ENCODE data around the gene MAPK6. TPM values are rescaled to one million over a fixed set of nuclear protein-coding genes. Genes with fewer than 3 reads are reported as not detected.

MAPK6 gene
- total and polyA plus RNA-seq, 2 donors = 16.4 to 20.1 TPM

DNA sequence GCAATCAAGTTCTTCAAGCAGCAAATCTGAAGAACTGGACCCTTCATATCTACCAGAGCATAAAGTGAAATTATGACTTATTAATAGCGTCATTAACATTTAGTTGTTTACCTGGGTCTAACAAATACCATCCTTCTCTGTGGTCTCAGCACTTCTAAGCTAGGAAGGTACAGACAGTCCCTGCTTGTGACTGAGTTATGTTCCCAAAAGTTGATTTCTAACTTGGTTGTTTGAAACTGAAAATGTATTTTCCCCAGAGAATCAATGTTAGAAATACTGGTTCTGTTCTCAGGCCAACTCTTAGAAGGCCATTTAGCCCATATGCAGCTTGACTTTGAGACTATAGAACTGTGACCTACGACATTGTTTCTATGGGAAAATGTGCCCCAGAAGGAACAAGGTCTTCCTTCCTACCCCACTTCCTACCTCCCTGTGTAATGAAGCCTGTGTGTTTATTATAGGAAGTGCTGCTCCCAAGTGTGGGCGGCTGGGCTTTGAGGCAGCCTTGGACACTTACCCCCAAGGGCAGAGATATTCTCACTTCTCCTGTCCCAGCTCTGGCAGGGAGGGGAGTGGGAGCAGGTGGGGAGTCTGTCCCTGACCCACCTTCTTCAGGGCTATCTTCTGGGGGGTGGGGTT is 12.2 kb upstream of the MAPK6 start:
- DNase-seq (ENCODE audit: low read depth in 6 of 9, low spot score in 9 of 9) = no peak
- H3K9me3 ChIP-seq (ENCODE audit: control insufficient read depth in 2 of 2, insufficient read depth in 1 of 2, low read length in 1 of 2) = no peaks in the 10 kb centered on the region
- H3K27ac ChIP-seq (ENCODE audit: low read depth in 1 of 2, low read length in 1 of 2) = no peak overlapping the region
- no peaks in the 10 kb centered on the region for H3K36me3 ChIP-seq (ENCODE audit: control insufficient read depth in 2 of 2, insufficient read depth in 2 of 2, low read length in 1 of 2)
- H3K4me1 ChIP-seq (ENCODE audit: control insufficient read depth in 2 of 2, insufficient read depth in 2 of 2, low read length in 2 of 2) = peaks cover 0 to 8% of the 10 kb centered on the region in 2 donors
- H3K27me3 ChIP-seq (ENCODE audit: control insufficient read depth in 2 of 2, insufficient read depth in 1 of 2, low read length in 1 of 2) = no peaks in the 10 kb centered on the region
- WGBS = 96% methylated on average over 3 of the region's 3 CpGs
- H3K4me3 ChIP-seq (ENCODE audit: low read length in 2 of 2) = no peak overlapping the region

DNA sequence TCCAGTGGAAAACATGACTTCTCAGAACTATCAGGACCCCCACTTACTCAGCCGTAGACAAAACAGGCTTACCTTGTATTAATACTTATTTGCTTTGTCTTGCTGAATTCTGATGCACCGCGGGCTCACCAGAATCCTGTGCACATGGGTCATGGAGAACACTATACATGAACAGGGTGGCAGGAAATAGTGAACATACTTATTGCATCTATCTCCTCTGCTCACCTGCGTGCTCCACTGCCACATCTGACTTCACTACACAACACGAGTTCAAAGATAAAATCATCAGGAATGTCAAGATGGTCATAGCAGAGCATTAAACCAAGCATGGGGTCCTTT is 10.7 kb upstream of the MAPK6 start:
- H3K27me3 ChIP-seq (ENCODE audit: control insufficient read depth in 2 of 2, insufficient read depth in 1 of 2, low read length in 1 of 2) = no peaks in the 10 kb centered on the region
- peaks cover 0 to 8% of the 10 kb centered on the region in 2 donors for H3K4me1 ChIP-seq (ENCODE audit: control insufficient read depth in 2 of 2, insufficient read depth in 2 of 2, low read length in 2 of 2)
- H3K9me3 ChIP-seq (ENCODE audit: control insufficient read depth in 2 of 2, insufficient read depth in 1 of 2, low read length in 1 of 2) = no peaks in the 10 kb centered on the region
- no peak for DNase-seq (ENCODE audit: low read depth in 6 of 9, low spot score in 9 of 9)
- H3K36me3 ChIP-seq (ENCODE audit: control insufficient read depth in 2 of 2, insufficient read depth in 2 of 2, low read length in 1 of 2) = no peaks in the 10 kb centered on the region
- H3K4me3 ChIP-seq (ENCODE audit: low read length in 2 of 2) = no peak overlapping the region
- H3K27ac ChIP-seq (ENCODE audit: low read depth in 1 of 2, low read length in 1 of 2) = peak overlapping the region in 1 of 2 donors; percentile 46
- 96% methylated on average over 5 of the region's 5 CpGs for WGBS

DNA sequence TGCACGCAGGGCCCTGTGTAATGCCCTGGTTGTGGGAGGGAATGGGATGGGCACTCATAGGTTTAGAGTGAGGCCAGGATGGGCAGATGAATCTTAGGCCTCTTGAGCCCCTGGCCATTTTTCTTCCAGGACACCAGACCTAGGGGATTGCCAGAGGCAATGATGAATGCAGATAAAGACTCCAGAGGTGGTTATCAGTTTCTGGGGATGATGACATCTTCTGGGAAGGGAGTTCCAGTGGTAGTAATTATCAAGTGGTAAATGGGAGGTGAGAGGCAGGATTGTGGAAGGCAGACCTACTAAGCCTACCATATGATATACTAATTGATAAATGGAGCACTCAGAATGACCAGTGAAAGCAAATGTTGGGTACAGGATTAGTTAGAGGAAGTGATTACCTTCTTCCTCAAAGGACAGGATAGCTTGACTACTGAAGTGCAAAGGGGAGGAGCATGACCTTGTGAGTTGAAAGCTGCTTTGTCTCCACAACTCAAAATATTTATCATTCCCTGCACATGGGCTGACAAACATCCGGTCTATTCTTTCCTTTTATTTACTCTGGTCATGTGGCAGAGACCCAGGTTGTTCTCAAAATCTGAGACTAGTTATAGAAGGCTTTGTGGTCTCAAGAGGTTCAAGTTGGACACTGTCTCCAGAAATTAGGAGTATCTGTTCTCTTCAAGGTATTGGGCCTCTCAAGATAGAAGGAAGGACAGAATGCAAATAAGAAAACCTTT is 10.2 kb upstream of the MAPK6 start:
- H3K4me1 ChIP-seq (ENCODE audit: control insufficient read depth in 2 of 2, insufficient read depth in 2 of 2, low read length in 2 of 2) = peaks cover 0 to 8% of the 10 kb centered on the region in 2 donors
- DNase-seq (ENCODE audit: low read depth in 6 of 9, low spot score in 9 of 9) = no peak
- no peaks in the 10 kb centered on the region for H3K9me3 ChIP-seq (ENCODE audit: control insufficient read depth in 2 of 2, insufficient read depth in 1 of 2, low read length in 1 of 2)
- H3K27ac ChIP-seq (ENCODE audit: low read depth in 1 of 2, low read length in 1 of 2) = peak overlapping the region; percentile 25 to 46
- 87% methylated on average over 2 of the region's 2 CpGs for WGBS
- H3K36me3 ChIP-seq (ENCODE audit: control insufficient read depth in 2 of 2, insufficient read depth in 2 of 2, low read length in 1 of 2) = no peaks in the 10 kb centered on the region
- H3K4me3 ChIP-seq (ENCODE audit: low read length in 2 of 2) = no peak overlapping the region
- no peaks in the 10 kb centered on the region for H3K27me3 ChIP-seq (ENCODE audit: control insufficient read depth in 2 of 2, insufficient read depth in 1 of 2, low read length in 1 of 2)

DNA sequence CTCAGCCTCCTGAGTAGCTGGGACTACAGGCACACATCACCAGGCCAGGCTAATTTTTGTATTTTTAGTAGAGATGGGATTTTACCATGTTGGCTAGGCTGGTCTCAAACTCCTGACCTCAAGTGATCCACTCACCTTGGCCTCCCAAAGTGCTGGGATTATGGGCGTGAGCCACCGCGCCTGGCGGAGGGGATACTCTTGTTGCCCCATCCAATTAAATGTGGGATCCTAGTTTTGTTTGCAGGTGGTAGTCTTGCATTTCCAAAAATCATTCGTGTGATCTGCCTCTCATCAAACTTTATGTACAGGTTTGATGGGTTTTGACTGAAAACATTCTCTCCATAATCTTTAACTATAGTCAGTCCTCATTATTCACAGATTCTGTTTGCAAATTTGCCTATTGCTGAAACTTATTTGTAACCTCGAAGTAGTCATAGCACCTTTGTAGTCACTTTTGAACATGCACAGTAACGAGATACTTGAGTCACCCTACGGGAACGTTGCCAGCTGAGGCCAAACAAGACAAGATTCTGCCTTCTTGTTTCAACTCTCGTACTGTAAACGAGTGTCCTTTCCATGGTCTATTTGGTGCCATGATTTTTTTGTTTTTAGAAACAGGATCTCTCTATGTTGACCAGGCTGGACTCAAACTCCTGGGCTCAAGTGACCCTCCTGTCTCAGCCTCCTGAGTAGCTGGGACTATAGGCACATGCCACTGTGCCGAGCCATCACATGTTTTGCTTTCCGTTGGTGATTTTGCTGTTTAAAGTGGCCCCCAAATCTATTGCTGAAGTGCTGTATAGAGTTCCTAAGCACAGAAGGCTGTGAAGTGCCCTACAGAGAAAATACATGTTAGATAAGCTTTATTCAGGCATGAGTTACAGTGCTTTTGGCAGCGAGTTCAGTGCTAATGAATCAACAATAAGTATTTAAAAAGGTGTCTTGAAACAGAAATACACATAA is 8.1 kb upstream of the MAPK6 start:
- H3K27me3 ChIP-seq (ENCODE audit: control insufficient read depth in 2 of 2, insufficient read depth in 1 of 2, low read length in 1 of 2) = no peaks in the 10 kb centered on the region
- 95% methylated on average over 14 of the region's 14 CpGs for WGBS
- no peaks in the 10 kb centered on the region for H3K36me3 ChIP-seq (ENCODE audit: control insufficient read depth in 2 of 2, insufficient read depth in 2 of 2, low read length in 1 of 2)
- DNase-seq (ENCODE audit: low read depth in 6 of 9, low spot score in 9 of 9) = no peak
- H3K4me3 ChIP-seq (ENCODE audit: low read length in 2 of 2) = no peak overlapping the region
- H3K4me1 ChIP-seq (ENCODE audit: control insufficient read depth in 2 of 2, insufficient read depth in 2 of 2, low read length in 2 of 2) = peaks cover 0 to 5% of the 10 kb centered on the region in 2 donors
- no peaks in the 10 kb centered on the region for H3K9me3 ChIP-seq (ENCODE audit: control insufficient read depth in 2 of 2, insufficient read depth in 1 of 2, low read length in 1 of 2)
- H3K27ac ChIP-seq (ENCODE audit: low read depth in 1 of 2, low read length in 1 of 2) = peak overlapping the region in 1 of 2 donors; percentile 25

DNA sequence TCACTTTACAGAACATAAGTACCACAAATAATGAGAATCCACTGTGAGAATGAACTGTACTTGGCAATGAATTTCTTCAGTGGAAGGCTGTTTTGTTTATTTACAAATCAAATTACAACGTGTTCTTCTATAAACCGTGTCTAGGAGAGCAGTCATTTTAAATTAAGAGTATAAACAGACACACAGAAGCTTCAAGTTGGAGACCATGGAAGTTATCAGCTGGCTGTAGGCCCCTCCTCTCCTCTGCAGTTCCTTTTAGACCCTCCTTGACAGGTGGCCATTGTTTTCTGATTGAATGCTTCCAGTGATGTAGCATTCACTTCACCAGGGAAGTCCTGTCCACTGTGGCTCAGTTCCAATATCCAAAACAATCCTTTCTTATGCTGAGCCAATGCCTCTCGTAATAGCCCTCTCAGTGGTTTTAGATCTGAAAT is 7.3 kb upstream of the MAPK6 start:
- H3K27ac ChIP-seq (ENCODE audit: low read depth in 1 of 2, low read length in 1 of 2) = no peak overlapping the region
- no peak overlapping the region for H3K4me3 ChIP-seq (ENCODE audit: low read length in 2 of 2)
- no peak for DNase-seq (ENCODE audit: low read depth in 6 of 9, low spot score in 9 of 9)
- H3K27me3 ChIP-seq (ENCODE audit: control insufficient read depth in 2 of 2, insufficient read depth in 1 of 2, low read length in 1 of 2) = no peaks in the 10 kb centered on the region
- H3K36me3 ChIP-seq (ENCODE audit: control insufficient read depth in 2 of 2, insufficient read depth in 2 of 2, low read length in 1 of 2) = no peaks in the 10 kb centered on the region
- no peaks in the 10 kb centered on the region for H3K9me3 ChIP-seq (ENCODE audit: control insufficient read depth in 2 of 2, insufficient read depth in 1 of 2, low read length in 1 of 2)
- 92% methylated on average over 3 of the region's 3 CpGs for WGBS
- H3K4me1 ChIP-seq (ENCODE audit: control insufficient read depth in 2 of 2, insufficient read depth in 2 of 2, low read length in 2 of 2) = peaks cover 0 to 5% of the 10 kb centered on the region in 2 donors

DNA sequence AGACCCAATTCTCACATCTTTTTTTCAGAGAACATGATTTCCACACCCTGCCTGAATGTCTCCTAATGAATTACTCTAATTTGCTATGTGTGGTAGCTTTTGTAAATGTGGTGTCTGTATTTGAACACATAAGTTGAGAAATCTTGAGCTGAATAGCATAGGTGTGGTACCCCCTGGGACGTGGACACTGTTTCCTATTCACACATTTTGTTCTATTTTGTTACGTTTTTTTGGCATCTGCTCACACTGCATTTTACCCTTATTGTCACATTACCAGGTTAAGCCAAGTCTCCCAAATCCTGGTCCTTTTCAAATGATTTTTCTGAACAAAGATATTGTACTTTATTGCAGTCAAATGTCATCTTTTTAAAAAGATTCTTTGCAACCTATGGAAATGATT is 6.8 kb upstream of the MAPK6 start:
- Histone ChIP-seq H3K27me3 (ENCODE audit: control insufficient read depth in 2 of 2, insufficient read depth in 1 of 2, low read length in 1 of 2) (no peaks in the 10 kb centered on the region), H3K36me3 (ENCODE audit: control insufficient read depth in 2 of 2, insufficient read depth in 2 of 2, low read length in 1 of 2) (no peaks in the 10 kb centered on the region), H3K4me1 (ENCODE audit: control insufficient read depth in 2 of 2, insufficient read depth in 2 of 2, low read length in 2 of 2) (peaks cover 0 to 5% of the 10 kb centered on the region in 2 donors), H3K9me3 (ENCODE audit: control insufficient read depth in 2 of 2, insufficient read depth in 1 of 2, low read length in 1 of 2) (no peaks in the 10 kb centered on the region), H3K27ac (ENCODE audit: low read depth in 1 of 2, low read length in 1 of 2) (no peak overlapping the region), H3K4me3 (ENCODE audit: low read length in 2 of 2) (no peak overlapping the region)
- no peak for DNase-seq (ENCODE audit: low read depth in 6 of 9, low spot score in 9 of 9)
- WGBS = 96% methylated on average over 2 of the region's 2 CpGs

DNA sequence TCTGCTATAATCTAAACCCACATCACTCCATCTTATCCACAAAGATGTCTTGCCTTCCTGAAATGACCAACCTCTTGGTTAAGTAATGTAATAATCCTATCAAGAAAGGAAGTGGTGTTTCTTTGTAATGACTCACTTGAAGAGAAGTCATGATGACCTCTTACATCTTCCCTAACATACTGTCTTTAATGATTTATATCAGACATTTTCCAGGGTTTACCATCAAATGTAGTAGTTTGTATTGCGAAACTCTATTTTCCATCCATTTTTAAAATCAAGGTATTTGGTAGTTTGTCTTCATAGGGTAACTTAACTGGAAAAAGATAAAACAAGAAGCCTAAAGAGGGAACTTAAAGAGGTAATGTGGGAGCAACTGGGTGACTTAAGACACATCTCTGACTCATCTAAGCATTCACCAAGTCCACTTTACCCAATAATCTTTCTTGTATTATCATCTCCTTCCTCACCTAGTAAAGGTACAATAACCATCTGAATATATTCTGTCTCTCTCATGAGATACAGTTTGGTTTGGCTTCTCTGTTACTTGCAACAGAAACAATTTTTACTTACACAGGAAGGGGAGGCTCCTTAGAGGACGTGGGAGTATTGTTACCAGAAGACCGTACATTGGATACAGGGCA is 5.7 kb upstream of the MAPK6 start:
- WGBS = 93% methylated on average over 3 of the region's 3 CpGs
- Histone ChIP-seq H3K27ac (ENCODE audit: low read depth in 1 of 2, low read length in 1 of 2) (no peak overlapping the region), H3K4me3 (ENCODE audit: low read length in 2 of 2) (no peak overlapping the region), H3K9me3 (ENCODE audit: control insufficient read depth in 2 of 2, insufficient read depth in 1 of 2, low read length in 1 of 2) (no peaks in the 10 kb centered on the region), H3K4me1 (ENCODE audit: control insufficient read depth in 2 of 2, insufficient read depth in 2 of 2, low read length in 2 of 2) (peaks cover 0 to 5% of the 10 kb centered on the region in 2 donors), H3K36me3 (ENCODE audit: control insufficient read depth in 2 of 2, insufficient read depth in 2 of 2, low read length in 1 of 2) (no peaks in the 10 kb centered on the region), H3K27me3 (ENCODE audit: control insufficient read depth in 2 of 2, insufficient read depth in 1 of 2, low read length in 1 of 2) (no peaks in the 10 kb centered on the region)
- no peak for DNase-seq (ENCODE audit: low read depth in 6 of 9, low spot score in 9 of 9)

DNA sequence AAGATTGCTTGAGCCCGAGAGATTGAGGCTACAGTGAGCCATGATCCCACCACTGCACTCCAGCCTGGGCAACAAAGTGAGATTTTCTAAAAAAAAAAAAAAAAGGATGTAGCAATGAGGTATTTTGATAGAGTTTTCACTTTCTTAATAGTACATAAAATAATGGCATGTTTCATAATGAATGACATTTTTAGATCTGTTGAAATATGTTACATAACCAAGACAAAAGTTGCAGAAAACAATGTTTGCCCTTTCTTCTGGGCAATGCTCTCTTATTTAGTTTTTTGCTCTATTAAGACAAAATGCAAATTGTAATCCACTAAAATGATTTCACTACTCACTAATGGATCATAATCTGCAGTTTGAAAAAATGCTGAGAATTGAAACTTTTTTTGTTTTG is 4.4 kb upstream of the MAPK6 start:
- no peaks in the 10 kb centered on the region for H3K27me3 ChIP-seq (ENCODE audit: control insufficient read depth in 2 of 2, insufficient read depth in 1 of 2, low read length in 1 of 2)
- H3K27ac ChIP-seq (ENCODE audit: low read depth in 1 of 2, low read length in 1 of 2) = no peak overlapping the region
- no peaks in the 10 kb centered on the region for H3K9me3 ChIP-seq (ENCODE audit: control insufficient read depth in 2 of 2, insufficient read depth in 1 of 2, low read length in 1 of 2)
- H3K4me1 ChIP-seq (ENCODE audit: control insufficient read depth in 2 of 2, insufficient read depth in 2 of 2, low read length in 2 of 2) = peaks cover 5% of the 10 kb centered on the region in 2 donors
- H3K36me3 ChIP-seq (ENCODE audit: control insufficient read depth in 2 of 2, insufficient read depth in 2 of 2, low read length in 1 of 2) = no peaks in the 10 kb centered on the region
- 96% methylated on average over 1 of the region's 1 CpG for WGBS
- DNase-seq (ENCODE audit: low read depth in 6 of 9, low spot score in 9 of 9) = no peak
- no peak overlapping the region for H3K4me3 ChIP-seq (ENCODE audit: low read length in 2 of 2)

All from thymus (tissue), 11 donors.